A549 (cell line): Measurements from ENCODE around the gene GZF1. TPM values are rescaled to one million over a fixed set of nuclear protein-coding genes. Genes with fewer than 3 reads are reported as not detected.

Experiments used
- ATAC-seq, 2 experiments: fragments of 200-7000 bp in 1 of 2; fragments of >200 bp in 1 of 2; cut with Nextera tagmentation in 1 of 2; cut with Tn5 transposase in 1 of 2; 3 replicates each; pipeline versions ENCODE4 v1.8.0 to v1.9.1; 2018 to 2020; ENCODE audit warnings: mild to moderate bottlenecking in 1 of 2, moderate library complexity in 1 of 2
- CTCF ChIA-PET: fragments of 300-600 bp; sonication (Branson Sonifier 250); formaldehyde crosslinking; extraction: SDS; loops from one replicate; lab custom pipeline; 2021; ENCODE audit warnings: antibody characterized with exemption, inconsistent platforms; lab: Yijun Ruan, JAX
- POLR2A ChIA-PET: fragments of 350-600 bp; formaldehyde crosslinking; extraction: SDS; loops from one replicate; lab custom pipeline; 2021; ENCODE audit warnings: antibody characterized with exemption, inconsistent platforms; lab: Yijun Ruan, JAX
- DNase-seq, 2 experiments: peaks; one replicate each; pipeline versions ENCODE4 v3.0.0 to v3.0.0-alpha.2; 2011 to 2016; ENCODE audit warnings: low read depth in 1 of 2, low spot score in 1 of 2
- FAIRE-seq: peaks from 2 replicates; lab custom pipeline; 2011; peaks lifted over from hg19 to GRCh38; lab: Jason Lieb, UNC
- H3K27ac ChIP-seq, 2 experiments: fragments of >200 bp; sonication (Bioruptor Twin); formaldehyde crosslinking; 3 replicates each; pipeline ENCODE4 v1.5.1; 2016 to 2017
- H3K4me1 ChIP-seq: fragments of >200 bp; sonication (Bioruptor Twin); formaldehyde crosslinking; 3 replicates; pipeline ENCODE4 v1.6.1; 2016
- H3K4me2 ChIP-seq: fragments of >200 bp; sonication (Bioruptor Twin); formaldehyde crosslinking; 3 replicates; pipeline ENCODE4 v1.6.1; 2016
- H3K4me3 ChIP-seq: fragments of >200 bp; sonication (Bioruptor Twin); formaldehyde crosslinking; 3 replicates; pipeline ENCODE4 v1.5.1; 2016
- H3K9me3 ChIP-seq: fragments of >200 bp; sonication (Bioruptor Twin); formaldehyde crosslinking; 3 replicates; pipeline ENCODE4 v1.6.1; 2016
- BCL3 ChIP-seq: fragments of >200 bp; sonication (Bioruptor Twin); formaldehyde crosslinking; IDR thresholded peaks from 3 replicates; pipeline ENCODE4 v1.6.1; 2016
- BHLHE40 ChIP-seq: IDR thresholded peaks from 2 replicates; pipeline ENCODE4 v1.6.1; 2012; ENCODE audit warnings: low read depth, low read length, inconsistent platforms
- CHD2 ChIP-seq: fragments of 150-350 bp; IDR thresholded peaks from 2 replicates; pipeline ENCODE4 v1.6.1; 2014; ENCODE audit warnings: low read length; ENCODE audit not compliant: partially characterized antibody
- CHD4 ChIP-seq: fragments of 200-600 bp; sonication (generic); IDR thresholded peaks from 2 replicates; pipeline ENCODE4 v1.6.1; 2016; ENCODE audit warnings: antibody characterized with exemption, mild to moderate bottlenecking, borderline replicate concordance
- EHF ChIP-seq: fragments of 250-450 bp; sonication (Bioruptor Pico); IDR thresholded peaks from 2 replicates; pipeline ENCODE4 v1.5.0; 2020; ENCODE audit warnings: mild to moderate bottlenecking
- EHMT2 ChIP-seq: fragments of 200-600 bp; sonication (generic); IDR thresholded peaks from 2 replicates; pipeline ENCODE4 v1.6.1; 2016; ENCODE audit warnings: antibody characterized with exemption, low read depth, mild to moderate bottlenecking, moderate library complexity
- EP300 ChIP-seq, 2 experiments: fragments of >200 bp; sonication (Bioruptor Twin); formaldehyde crosslinking; IDR thresholded peaks; 2 replicates in 1 of 2; 3 replicates in 1 of 2; pipeline ENCODE4 v1.6.1; 2016 to 2017
- FOXS1 ChIP-seq: fragments of 250-450 bp; sonication (Bioruptor Pico); IDR thresholded peaks from 2 replicates; pipeline ENCODE4 v1.5.0; 2020; ENCODE audit warnings: mild to moderate bottlenecking, moderate library complexity
- GATA3 ChIP-seq: IDR thresholded peaks from 2 replicates; pipeline ENCODE4 v1.6.1; 2012; ENCODE audit warnings: borderline replicate concordance
- HOXA7 ChIP-seq: fragments of 250-450 bp; sonication (Bioruptor Pico); IDR thresholded peaks from 2 replicates; pipeline ENCODE4 v1.5.0; 2020; ENCODE audit warnings: mild to moderate bottlenecking, moderate library complexity
- HOXB13 ChIP-seq: fragments of 250-450 bp; sonication (Bioruptor Pico); IDR thresholded peaks from 2 replicates; pipeline ENCODE4 v1.5.0; 2020; ENCODE audit warnings: low read depth, mild to moderate bottlenecking, moderate library complexity
- HOXB5 ChIP-seq: fragments of 250-450 bp; sonication (Bioruptor Pico); IDR thresholded peaks from 2 replicates; pipeline ENCODE4 v1.5.0; 2020; ENCODE audit warnings: mild to moderate bottlenecking, moderate library complexity
- JUNB ChIP-seq: fragments of >200 bp; sonication (Bioruptor Twin); formaldehyde crosslinking; IDR thresholded peaks from 2 replicates; pipeline ENCODE4 v1.6.1; 2016
- KDM5A ChIP-seq: fragments of 200-600 bp; sonication (generic); IDR thresholded peaks from 2 replicates; pipeline ENCODE4 v1.6.1; 2016; ENCODE audit warnings: antibody characterized with exemption, mild to moderate bottlenecking
- MAFK ChIP-seq: fragments of 450-650 bp; IDR thresholded peaks from 2 replicates; pipeline ENCODE4 v1.6.1; 2014; ENCODE audit not compliant: partially characterized antibody
- MAX ChIP-seq: IDR thresholded peaks from 2 replicates; pipeline ENCODE4 v1.6.1; 2012
- NPAS2 ChIP-seq: fragments of 250-450 bp; sonication (Bioruptor Pico); IDR thresholded peaks from 2 replicates; pipeline ENCODE4 v1.8.0; 2022; ENCODE audit warnings: mild to moderate bottlenecking, moderate library complexity, borderline replicate concordance
- NR3C1 ChIP-seq: fragments of >200 bp; sonication (Bioruptor Twin); formaldehyde crosslinking; IDR thresholded peaks from 3 replicates; pipeline ENCODE4 v1.6.1; 2017
- PBX3 ChIP-seq: IDR thresholded peaks from 2 replicates; pipeline ENCODE4 v1.6.1; 2012
- POLR2A ChIP-seq: IDR thresholded peaks from 2 replicates; pipeline ENCODE4 v1.6.1; 2012; ENCODE audit warnings: mild to moderate bottlenecking, low read length
- POLR2AphosphoS2 ChIP-seq: conservative IDR thresholded peaks from 2 replicates; pipeline ENCODE4 v1.6.1; 2012; ENCODE audit warnings: low read length, improper control_type of control experiment, inconsistent platforms
- RCOR1 ChIP-seq: fragments of 150-350 bp; IDR thresholded peaks from 2 replicates; pipeline ENCODE4 v1.6.1; 2014; ENCODE audit warnings: antibody characterized with exemption, low read length, low read depth
- SREBF2 ChIP-seq: fragments of 450-650 bp; IDR thresholded peaks from 2 replicates; pipeline ENCODE4 v1.6.1; 2014; ENCODE audit warnings: mild to moderate bottlenecking, moderate library complexity
- USF2 ChIP-seq: fragments of 450-650 bp; IDR thresholded peaks from 2 replicates; pipeline ENCODE4 v1.6.1; 2014; ENCODE audit warnings: antibody characterized with exemption
- ZC3H11A ChIP-seq: fragments of 450-650 bp; IDR thresholded peaks from 2 replicates; pipeline ENCODE4 v1.6.1; 2014; ENCODE audit warnings: antibody characterized with exemption, mild to moderate bottlenecking
- WGBS: methylation state at CpG from one replicate; pipeline ENCODE4 v1.1.6; 2017; ENCODE audit errors: missing lambda C conversion rate; 5-methylcytosine and 5-hydroxymethylcytosine counted together
- polyA plus RNA-seq, 4 experiments: library from polyadenylated mRNA; depleted of rRNA in 3 of 4; stranded (reverse); fragments of >200 nt; fragmentation: RNase III in 1 of 4; extraction: RNeasy Plus Mini Kit Qiagen cat#74134 plus additional on column Dnase treatment in 1 of 4; gene quantifications; 2 replicates in 3 of 4; 3 replicates in 1 of 4; pipeline ENCODE4 v1.2.3, GENCODE V29; 2011 to 2017

Gene GZF1
- polyA plus RNA-seq, 2 of the 4 experiments (the other 2 are of a cell fraction): 13.2 to 24.7 TPM

- TF ChIP-seq USF2 (no peak), RCOR1 (no peak), HOXB13 (no peak), MAX (no peak), PBX3 (no peak), EHMT2 (no peak), POLR2AphosphoS2 (no peak)
- TF ChIP-seq, all 56 proteins: peak for 0
Observed at GRCh38 chr20:23331450-23332350, 30.3 kb upstream of the GZF1 start (continued).

GRCh38 chr20:23332467-23332866 lies 29.5 kb upstream of the GZF1 start:
- POLR2A ChIA-PET: interaction anchor here (1.5 kb wide), 1 partner anchor 18 kb away, joined by 7 read pairs; the partner anchor contains the start of gene NXT1
- H3K4me2 ChIP-seq: no peak overlapping the region
- 2% methylated on average over 2 of the region's 2 CpGs for WGBS
- no peaks in the 10 kb centered on the region for H3K9me3 ChIP-seq
- ATAC-seq (no peak), DNase-seq (no peak), FAIRE-seq (no peak)
- no peak overlapping the region for H3K4me3 ChIP-seq
- H3K4me1 ChIP-seq: no peaks in the 10 kb centered on the region
- no peak for TF ChIP-seq JUNB
- TF ChIP-seq CHD4: no peak
- no peak for TF ChIP-seq SREBF2
- no peak for TF ChIP-seq CHD2
- no peak for TF ChIP-seq KDM5A
- TF ChIP-seq ZC3H11A: no peak
- no peak for TF ChIP-seq MAFK
- no peak for TF ChIP-seq EHMT2
- TF ChIP-seq GATA3: no peak
- TF ChIP-seq HOXB5: no peak
- TF ChIP-seq BHLHE40: no peak
- TF ChIP-seq POLR2A: no peak
- no peak for TF ChIP-seq NR3C1
- no peak for TF ChIP-seq FOXS1 (CRISPR knock-in tag)
- CTCF ChIA-PET: interaction anchor here (0.7 to 4.3 kb wide), 5 partner anchors 9 to 641 kb away, joined by 3 to 35 read pairs (median 4); no protein-coding TSS in a partner anchor
- H3K27ac ChIP-seq: no peak overlapping the region

GRCh38 chr20:23334111-23334510 lies 27.9 kb upstream of the GZF1 start:
- Histone ChIP-seq H3K4me2 (no peak overlapping the region), H3K27ac (no peak overlapping the region), H3K4me1 (no peaks in the 10 kb centered on the region), H3K9me3 (no peaks in the 10 kb centered on the region), H3K4me3 (no peak overlapping the region)
- no peak for DNase-seq
- no peak for ATAC-seq
- CTCF ChIA-PET: interaction anchor here (0.6 to 14.6 kb wide), 2 partner anchors 643 to 999 kb away, joined by 4 to 378 read pairs; no protein-coding TSS in a partner anchor
- POLR2A ChIA-PET: no interaction called here
- WGBS: 10% methylated on average over 3 of the region's 3 CpGs
- no peak for TF ChIP-seq HOXA7 (CRISPR knock-in tag)
- TF ChIP-seq GATA3: no peak
- TF ChIP-seq EP300 (IDR thresholded peaks at IDR 0.05): no peak
- TF ChIP-seq SREBF2: no peak
- TF ChIP-seq EHF (CRISPR knock-in tag): no peak
- no peak for TF ChIP-seq BCL3
- TF ChIP-seq NPAS2 (CRISPR knock-in tag): no peak
- FAIRE-seq: no peak
